GM21737 (cell line): ENCODE results near the gene TNNT2.

Source experiments
- ATAC-seq: cut with Tn5 transposase; IDR thresholded peaks from one replicate; pipeline ENCODE4 v1.9.1; 2021; ENCODE audit warnings: mild to moderate bottlenecking, moderate library complexity; ENCODE audit not compliant: unreplicated experiment

The TNNT2 gene

DNA sequence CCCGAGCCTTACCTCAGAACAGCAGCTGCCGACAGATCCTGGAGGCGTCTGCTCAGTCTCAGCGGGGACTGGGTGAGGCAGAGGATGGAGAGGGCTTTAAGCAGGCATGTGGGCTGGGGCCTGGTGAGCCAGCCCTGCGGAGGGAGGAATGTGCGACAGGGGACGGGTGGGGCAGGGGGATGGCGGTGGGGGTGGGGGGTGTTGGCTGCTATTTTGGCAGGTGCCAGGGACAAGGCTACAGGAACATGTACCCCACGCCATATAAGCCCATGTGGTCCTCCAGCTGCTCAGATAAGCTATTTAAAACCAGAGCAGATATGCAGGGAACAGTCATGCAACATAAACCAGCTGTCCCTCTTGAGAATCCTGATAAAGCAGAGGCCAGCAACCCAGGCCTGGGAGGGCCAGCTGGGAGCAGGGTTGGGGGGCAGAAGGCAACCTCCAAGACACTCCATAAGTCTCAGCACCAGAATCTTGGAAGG lies at the start of gene TNNT2:
TSS of gene TNNT2 (minus strand) at position 70 of the 482 bp plus-strand sequence. CDS start 4,426 bp downstream, outside the sequence.
- ATAC-seq, result no peak

DNA sequence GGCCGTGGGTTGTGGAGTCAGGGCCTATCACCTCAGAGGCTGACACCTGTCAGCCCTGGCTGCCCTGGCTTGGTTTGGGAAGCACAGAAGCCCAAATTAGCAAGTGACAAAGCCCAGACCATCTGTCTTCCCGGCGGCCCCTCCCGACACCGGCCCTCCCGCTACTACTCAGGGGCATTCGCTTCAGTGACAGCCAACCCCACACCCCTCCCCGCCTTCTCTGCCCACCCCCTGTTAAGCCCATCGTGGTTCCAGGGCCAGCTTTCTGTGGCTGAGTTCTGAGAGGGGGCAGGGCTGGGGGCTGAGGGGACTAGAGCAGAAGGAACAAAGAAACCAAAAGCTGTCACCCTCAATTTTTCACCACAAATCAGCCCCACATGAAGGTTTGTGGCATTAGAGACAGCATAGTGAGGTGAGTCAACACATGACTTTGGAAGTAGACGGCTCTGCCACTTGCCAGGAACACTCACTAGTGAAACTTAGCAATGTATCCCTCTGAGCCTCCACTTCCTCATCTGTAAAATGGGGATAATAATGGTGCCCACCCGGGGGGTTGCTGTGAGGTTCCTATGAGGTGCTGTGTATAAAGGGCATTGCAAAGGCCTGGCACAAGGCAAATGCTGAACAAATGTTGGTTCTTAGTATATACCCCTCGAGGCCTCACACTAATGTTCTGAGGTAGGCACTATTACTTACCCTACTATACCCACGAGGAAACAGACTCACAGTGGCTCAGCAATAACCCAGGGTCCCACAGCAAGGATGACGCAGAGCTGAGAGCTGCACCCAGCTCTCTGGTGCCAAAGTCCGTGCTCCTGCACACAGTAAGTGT lies 49.2 kb upstream of the TNNT2 start:
- no peak for ATAC-seq

DNA sequence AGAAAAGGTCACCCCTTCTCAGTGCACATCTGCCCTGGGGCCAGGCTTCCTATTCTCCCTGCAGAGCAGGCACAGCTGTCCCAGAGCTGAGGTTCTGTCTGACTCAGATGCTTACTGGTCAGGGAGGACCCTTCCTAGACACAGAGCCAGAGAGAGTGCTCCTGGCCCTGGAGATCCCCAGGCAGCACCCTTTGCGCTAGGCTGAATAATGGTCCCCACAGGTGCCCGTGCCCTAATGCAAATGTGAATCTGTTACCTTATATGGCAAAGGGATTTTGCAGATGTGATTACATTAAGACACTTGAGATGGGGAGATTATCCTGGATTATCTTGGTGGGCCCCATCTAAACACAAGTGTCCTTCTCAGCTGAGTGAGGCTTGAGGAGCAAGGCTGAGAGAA lies 46.7 kb upstream of the TNNT2 start:
- ATAC-seq, result no peak

DNA sequence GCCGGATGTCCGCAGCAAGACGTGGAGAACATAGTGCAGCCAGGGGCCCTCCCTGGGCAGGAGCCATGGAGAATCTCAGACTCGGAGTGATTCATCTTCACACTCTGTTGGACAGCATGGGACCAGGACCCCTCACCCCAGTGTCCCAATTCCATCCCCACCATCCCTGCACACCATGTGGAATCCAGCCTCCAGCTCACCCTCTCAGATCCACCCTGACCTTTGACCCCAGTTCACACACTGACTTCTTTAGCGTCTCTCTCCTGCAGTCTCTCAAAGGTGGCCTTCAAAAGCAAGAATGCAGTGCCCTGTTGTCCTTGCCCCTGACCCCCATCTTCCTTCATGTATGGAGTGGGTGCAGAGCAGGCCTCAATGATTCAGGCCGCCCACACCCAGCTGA lies 46.2 kb upstream of the TNNT2 start:
- no peak for ATAC-seq

DNA sequence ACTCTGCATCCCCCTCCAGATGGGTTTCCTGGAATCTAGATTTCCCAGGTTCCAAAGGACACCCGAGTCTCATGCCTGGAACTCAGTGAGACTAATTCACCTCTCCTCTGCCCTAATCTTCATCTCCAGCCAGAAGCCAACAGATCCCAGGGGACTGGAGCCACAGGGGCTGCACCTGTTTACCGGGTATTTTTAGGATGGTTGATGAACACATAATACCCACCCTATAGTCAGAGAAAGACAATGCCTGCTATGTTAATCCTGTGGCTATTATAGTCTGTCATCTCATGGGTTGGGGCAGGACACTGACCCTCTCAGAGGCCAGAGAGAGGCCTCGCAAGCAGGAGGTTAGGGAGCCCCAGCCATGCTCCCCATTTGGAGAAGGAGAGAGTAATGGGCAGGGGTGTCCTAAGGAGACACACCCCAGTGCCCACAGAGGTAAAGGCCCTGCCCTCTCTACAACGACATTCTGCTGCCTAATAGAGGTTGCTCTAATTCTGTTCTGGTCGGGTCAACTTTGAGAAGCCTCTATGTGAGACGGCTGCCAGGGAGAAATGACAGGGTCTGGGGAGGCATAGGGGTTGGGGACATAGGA lies 45.1 kb upstream of the TNNT2 start:
- no peak for ATAC-seq

DNA sequence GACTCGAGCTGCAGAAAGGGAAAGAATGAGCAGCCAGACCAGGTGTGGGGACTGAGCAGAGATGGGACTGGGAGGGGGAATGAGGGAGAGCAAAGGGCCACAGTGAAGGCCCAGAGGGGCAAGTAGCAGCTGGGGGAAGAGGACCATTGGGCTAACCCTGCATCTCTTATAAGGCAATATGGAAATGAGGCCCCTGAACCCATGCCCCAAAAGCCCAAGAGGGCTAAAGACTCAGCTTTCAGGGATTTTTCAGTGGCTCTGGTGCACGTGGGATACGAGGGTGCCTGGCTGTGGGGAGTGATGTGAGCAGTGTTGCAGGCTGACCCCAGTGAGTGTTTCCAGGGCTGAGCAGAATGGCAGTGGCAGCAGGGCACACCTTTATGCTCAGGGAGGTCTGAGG lies 44.5 kb upstream of the TNNT2 start:
- ATAC-seq, result no peak

DNA sequence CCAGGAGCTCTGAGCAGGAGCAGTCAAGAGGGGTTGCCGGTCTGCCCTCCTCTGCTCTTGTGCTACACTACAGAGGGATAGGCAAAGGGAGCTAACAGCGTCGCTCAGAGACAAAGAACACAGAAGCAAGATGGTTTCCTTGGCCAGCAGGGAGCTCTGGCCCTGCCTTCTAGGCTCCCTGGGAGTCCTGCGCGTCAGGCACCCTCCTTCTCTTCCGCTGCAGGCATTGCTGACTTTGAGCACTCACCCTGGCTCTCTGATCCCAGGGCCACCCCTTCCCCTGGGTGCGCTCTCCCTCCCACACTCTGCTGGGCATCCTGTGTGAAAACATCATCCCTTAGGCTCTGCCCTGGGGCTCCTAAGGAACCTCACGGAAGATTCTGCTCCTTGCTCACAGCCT lies 43.6 kb upstream of the TNNT2 start:
- no peak for ATAC-seq

DNA sequence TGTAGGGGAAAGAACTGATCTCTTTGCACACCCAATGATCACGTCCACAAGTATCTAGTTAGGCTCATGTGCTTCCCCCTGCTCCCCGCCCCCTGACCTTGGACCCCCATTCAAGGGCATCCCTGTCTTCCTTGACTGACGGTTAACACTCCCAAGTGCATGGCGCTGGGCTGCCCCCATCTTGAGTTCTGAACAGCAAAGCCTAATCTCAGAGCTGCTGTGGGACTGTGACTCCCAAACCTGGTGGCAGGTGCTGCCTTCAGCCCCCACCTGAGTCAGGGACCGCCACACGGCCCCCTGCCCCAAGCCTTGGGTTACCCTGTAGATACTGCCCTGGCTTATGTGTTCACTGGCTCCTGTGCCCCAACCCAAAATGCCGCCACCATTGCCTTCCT lies 43.1 kb upstream of the TNNT2 start:
- ATAC-seq, result no peak

DNA sequence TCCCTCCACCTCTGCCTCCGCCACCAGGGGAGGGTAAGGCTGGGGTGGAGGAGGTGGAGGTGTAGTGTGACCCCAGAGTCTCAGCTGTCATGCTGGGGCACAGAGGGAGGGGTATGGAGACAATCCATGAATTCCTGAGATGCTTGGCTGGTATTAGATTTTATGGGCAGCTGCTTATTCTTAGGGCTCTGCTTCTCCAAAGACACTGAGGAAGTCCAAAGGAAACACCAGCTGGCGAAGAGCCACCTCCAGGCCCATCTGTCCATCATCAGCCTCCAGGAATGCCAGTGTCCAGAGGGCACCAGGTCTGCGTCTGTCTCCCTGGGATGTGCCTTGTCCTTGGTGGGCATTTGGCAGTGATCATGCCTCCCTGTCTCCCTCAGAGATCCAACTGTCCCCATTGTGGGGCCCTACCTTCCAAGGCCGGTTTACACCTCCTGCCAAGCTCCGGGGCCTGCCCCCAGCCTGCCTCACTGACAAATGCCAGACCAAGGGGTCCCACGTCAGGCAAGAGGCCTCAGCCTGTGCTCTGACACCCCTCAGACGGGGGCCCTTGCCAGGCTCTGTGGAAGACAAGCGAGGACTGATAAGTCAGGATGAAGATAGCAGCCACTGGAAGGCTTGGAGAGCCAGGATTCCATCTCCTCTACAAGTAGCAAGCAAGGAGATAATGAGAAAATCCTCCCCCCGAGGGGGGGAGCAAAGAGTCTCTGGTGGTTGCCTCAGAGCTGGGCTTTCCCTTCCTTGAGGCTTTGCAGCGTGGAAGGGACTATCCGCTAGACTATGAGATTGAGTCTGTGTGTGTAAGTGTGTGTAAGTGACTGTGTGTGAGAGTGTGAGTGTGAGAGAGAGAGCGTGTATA lies 42.5 kb upstream of the TNNT2 start:
- ATAC-seq, result no peak

DNA sequence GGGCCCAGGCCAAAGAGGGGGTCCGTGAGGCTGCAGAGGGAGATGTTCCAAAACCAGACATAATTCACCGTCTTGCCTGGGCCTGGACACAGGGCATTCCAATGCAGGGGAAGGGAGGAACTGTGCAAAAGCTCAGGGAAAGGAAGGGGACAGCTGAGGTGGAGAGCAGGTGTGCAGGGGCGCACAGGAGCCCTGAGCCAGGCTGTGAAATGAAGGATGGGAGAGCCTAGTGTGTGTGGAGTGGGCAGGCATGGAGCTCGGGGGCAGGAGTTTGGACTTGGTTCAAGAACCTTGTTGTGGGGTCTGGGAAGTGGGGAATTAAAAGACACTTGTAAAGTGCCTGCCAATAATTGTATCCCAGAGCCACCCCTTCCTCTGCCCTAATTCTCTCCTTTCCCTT lies 41.8 kb upstream of the TNNT2 start:
- ATAC-seq, result no peak

DNA sequence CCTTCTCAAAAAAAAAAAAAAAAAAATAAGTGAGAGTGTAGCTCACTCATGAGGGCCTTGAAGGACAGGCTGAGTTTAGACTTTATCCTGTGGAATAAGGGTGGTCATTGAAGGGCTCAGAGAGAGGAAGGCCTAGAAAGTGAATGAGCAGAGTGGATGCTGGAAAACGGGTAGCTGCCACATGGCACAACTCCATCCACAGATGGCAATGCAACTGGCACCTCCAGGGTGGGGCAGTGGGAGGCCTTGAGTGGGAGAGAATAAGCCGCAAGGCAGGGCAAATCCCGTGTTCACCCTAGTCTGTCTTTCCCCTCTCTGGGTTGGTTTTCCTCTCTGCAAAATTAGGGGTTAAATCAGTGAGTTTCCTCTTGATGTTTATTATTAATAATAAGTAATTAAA lies 41.0 kb upstream of the TNNT2 start:
- ATAC-seq, result no peak

DNA sequence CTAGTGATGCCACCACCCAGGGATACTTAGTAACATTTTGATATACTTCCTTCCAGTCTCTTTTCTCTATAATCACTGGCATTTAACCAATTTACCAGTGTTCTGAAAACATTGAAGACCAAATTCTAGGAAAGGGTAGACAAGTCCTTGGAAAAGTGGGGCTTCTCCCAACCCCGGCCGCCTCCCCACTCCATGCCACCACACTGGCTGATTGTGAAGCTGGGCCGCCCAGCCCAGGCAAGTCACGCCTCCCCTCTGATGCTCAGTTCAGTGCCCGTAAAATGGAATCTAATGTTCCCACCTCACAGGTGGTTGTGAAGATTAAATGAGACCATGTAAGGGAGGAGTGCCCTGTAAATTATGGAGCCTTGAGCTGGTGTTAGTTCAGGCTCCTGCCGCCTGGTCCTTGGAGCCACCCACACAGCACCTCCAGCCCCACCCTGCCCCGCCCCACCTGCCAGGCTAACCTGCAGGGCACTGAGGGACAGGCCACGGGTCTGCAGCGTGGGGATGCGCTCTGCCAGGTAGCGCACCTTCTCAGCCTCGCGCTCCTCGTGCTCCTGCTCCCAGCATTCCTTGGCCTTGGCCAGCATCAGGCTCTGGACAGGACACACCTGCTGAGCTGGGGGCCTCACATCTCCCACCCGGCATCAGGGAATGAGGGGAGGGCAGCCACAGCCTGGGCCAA lies 36.7 kb upstream of the TNNT2 start:
- no peak for ATAC-seq

DNA sequence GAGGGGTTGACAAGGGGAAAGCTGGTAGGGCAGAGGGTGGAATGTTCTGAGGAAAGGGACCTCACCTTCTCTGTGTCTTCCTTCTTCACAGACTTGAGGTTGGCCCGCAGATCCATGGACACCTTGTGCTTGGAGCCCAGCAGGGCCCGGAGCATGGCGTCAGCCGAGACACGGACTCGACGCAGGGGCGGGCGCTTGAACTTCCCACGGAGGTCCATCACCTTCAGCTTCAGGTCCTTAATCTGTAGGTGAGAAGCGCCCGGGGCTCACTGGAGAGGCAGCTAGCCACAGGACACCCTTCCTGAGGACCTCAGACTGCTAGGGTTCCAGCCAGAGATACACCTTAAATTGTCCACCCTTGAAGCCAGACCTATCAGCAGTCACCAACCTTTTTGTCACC lies 33.8 kb upstream of the TNNT2 start:
- ATAC-seq, result no peak

DNA sequence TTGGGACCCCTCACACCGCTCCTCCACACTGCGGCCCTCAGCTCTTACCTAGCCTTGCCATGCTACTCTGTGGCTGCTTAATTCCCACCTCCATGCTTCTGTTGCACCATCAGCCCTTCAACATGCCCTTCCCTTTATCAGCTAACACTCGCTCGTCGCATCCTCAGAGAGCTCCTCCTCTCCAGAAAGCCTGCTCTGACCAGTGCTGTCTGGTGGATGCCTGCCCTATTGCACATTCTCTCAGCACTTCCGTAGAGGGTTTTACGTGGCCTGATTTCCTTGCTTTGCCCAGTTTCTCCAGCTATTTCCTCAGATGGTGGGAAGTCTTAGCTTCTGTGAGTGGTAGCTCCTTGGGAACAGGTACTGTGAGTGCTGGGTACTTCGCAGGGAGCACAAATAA lies 32.0 kb upstream of the TNNT2 start:
- no peak for ATAC-seq

DNA sequence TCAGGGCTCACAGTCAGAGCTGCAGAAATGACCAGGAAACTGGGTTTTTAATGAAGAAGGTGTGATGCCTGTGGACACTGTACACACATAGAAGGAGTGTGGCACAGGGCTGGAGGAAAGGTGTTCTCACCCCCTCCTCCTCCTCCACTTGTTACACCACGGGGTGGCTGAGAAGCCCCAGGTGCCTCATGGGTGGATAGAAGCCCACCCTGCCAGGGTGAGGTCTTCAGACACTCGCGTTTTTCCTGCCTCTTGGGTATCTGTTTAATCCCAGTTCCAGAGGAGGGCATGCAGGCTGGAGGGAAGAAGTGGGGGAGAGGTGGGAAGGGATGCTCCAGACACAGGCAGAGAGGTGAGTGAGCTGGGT lies 31.3 kb upstream of the TNNT2 start:
- no peak for ATAC-seq

DNA sequence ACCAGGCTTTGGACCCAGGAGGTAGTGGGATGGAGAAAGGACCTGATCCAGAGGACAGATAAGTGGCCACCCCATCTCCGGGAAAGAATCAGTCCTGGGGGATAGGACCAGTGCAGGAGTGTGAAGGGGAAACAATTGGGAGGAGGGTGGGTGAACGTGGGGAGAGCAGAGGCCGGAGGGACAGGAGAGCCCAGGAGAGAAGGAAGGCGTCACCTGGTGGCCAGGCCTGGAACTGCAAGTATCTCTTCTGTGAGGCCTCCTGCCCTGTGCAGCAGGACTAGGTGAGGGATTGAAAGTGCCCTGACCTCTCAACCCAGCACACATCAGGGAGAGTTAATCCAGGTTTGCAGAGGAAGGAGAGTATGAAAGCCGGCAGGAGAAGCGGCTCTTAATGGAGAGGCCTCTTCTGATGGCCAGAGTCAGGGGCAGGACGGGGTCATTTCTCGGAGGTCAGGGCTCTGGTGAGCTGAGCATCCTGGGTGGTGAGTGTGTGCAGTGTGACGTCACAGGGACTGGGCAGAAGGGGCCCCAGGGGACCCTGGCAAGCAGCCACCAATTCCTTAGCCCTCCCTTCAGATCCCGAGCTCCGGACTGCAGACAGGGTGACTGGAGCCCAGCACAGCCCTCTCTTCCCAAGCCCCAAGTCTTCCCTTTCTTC lies 30.8 kb upstream of the TNNT2 start:
- ATAC-seq, result no peak

DNA sequence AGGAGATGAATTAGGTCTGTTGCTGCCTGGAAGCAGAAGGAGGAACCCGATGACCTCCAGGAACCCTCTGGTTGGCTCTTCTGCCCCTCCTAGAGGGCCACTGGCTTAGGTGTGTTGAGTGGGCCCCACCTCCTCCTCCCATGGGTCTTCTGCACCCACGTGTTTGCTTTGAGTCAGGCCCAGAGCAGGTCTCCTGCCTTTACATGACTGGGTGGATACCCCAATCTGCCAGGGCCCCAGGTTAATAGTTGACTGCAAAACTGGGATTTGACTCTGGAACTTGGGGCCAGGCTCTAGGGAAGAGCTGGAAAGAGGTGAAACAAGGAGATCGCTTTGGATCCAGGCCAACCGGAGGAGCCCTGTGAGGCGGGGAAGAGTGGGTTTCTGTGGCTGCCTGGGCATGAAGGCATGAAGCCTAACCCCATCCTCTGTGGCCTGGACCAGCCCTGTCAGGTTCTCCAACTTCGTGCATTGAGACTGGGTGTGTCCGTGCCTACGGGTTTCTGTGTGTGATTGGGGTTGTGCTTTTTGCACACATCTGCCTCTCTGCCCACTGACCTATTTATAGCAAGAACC lies 29.4 kb upstream of the TNNT2 start:
- ATAC-seq, result no peak

DNA sequence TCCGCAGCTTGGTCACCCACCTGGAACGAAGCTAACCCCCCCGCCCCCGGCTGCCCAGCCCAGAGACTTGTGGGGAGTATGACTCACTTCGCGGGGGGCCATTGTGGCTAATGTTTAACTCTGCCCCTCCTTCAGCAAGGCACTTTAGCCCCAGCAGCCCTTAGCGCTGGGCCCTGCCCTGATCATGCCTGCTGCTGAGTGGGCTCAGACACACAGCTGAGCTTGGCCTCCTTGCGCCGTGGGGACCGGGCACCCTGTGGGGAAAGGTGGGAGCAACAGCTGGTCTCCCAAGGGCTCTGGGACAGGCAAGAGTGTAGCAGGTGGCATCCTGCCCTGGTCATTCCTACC lies 28.0 kb upstream of the TNNT2 start:
- no peak for ATAC-seq

DNA sequence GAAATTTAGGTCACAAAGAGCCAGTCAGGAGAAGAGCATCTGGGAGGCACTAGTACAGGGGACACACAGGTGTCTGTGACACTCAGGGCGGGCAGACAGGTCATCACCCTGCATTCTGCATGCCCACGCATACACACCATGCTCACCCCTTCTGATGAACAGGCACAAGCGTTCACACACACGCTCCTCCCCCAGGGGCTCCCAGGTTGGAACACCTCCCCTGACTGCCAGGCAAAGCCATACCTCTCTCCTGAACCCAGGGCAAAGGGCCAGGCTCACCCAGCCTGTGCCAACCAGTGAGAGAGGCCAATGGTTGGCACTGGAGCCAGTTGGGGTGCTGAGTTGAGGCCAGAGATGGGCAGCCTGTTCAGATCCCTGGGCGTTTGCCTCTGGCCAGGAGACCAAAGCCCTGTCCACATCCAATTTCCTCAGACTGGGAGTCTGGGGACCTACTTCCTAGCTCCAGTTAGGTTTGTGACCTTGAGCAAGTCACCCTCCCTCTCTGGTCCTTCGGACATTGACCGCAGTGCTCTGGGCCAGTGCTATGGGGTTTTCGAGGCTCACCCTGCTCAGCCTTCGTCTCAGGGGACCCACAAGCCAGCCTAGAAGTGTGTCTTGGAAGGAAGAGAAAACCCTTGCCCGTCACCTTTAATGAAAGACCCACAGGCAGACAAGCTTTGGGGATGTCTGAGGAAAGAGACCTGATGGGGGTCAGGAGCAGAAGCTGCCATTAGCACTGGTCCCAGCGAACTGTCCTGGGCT lies 27.4 kb upstream of the TNNT2 start:
- ATAC-seq, result no peak

DNA sequence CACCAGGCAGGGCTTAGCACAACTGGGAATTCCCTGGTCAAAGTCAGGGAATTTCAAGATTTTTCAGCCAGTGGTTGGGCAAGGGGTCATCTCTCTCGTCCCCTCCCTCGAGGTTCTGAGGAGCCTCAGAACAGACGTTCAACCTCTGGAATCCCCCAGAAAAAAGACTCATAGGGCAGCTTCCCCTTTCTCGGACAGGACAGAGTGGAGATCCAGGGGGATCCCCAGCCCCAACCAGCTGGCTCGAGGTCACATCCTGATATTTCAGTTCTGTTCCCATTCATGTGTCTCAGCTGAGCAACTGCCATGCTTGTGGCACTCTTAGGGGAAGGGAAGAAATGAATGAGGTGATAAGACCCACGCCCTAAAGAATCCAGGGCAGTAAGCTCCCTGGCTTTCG lies 26.6 kb upstream of the TNNT2 start:
- no peak for ATAC-seq
